GM18502 (cell line): ENCODE data around the gene RALGAPA2.

Experiments
- ATAC-seq: cut with Tn5 transposase; IDR thresholded peaks from one replicate; pipeline ENCODE4 v1.9.1; 2021; ENCODE audit warnings: mild to moderate bottlenecking; ENCODE audit not compliant: unreplicated experiment, poor library complexity

The RALGAPA2 gene

GRCh38 chr20:20505554-20505953 is 206.9 kb downstream of the RALGAPA2 start:
- ATAC-seq, result no peak

GRCh38 chr20:20503777-20504530 is 208.5 kb downstream of the RALGAPA2 start:
- no peak for ATAC-seq

DNA sequence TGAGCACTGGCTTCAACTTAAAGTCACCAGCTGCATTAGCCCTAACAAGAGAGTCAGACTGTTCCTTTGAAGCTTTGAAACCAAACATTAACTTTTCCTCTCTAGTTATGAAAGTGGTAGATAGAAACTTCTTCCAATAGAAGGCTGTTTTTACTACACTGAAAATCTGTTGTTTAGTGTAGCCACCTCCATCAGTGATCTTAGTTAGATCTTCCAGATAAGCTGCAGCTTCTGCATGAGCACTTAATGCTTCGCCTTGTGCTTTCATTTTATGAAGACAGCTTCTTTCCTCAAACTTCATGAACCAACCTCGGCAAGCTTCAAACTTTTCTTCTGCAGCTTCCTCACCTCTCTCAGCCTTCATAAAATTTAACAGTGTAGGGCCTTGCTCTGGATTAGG is 211.3 kb downstream of the RALGAPA2 start:
- ATAC-seq, result no peak

DNA sequence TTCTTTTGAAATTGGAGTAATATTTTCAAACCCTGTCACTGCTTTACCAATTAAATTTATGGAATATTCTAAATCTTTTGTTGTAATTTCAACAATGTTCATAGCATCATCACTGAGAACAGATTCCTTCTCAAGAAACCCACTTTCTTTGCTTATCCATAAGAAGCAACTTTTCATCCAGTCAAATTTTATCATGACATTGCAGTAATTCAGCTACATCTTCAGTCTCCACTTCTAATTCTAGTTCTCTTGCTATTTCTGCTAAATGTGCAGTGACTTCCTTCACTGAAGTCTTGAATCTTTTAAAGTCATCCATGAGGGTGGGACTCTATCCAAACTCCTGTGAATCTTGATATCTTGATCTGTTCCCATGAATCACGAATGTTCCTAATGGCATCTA is 212.1 kb downstream of the RALGAPA2 start:
- ATAC-seq, result no peak

GRCh38 chr20:20499439-20499838 is 213.0 kb downstream of the RALGAPA2 start:
- no peak for ATAC-seq

DNA sequence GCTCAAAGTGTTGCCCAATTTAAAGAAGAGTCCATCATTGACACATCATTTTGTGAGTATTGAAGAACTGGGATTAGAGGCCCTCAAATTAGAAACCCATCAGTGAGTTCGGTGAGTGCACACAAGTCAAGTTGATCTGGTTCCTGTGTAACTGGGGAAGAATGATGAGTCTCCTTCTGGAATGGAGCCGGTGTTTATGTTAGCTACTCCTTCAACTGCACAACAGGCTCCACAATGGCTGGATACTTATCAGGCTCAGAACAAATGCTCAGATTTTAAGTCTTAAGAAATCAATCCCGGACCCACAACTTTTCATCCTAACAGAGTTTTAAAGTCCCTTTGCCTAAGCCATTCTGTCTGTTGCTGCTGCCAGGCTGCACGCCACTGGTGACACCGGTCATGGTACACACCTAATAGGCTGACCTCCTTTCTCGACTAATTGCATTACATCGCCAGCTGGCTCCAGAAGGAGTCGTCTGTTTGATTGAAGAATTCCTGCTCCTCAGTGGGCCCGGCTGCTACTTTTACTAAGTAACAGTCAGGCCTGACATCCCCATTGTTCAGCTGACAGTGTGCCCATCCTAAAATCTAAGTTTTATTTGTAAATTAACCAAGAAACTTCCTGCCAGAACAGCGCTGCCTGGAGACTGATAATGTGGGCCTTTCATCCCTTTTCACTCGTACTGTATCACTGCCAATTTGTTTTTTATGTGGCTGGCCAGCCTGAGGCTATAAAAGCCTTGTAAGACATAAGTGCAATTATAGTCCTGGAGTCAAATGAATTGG is 214.2 kb downstream of the RALGAPA2 start:
- no peak for ATAC-seq

GRCh38 chr20:20497242-20497978 is 215.0 kb downstream of the RALGAPA2 start:
- no peak for ATAC-seq

DNA sequence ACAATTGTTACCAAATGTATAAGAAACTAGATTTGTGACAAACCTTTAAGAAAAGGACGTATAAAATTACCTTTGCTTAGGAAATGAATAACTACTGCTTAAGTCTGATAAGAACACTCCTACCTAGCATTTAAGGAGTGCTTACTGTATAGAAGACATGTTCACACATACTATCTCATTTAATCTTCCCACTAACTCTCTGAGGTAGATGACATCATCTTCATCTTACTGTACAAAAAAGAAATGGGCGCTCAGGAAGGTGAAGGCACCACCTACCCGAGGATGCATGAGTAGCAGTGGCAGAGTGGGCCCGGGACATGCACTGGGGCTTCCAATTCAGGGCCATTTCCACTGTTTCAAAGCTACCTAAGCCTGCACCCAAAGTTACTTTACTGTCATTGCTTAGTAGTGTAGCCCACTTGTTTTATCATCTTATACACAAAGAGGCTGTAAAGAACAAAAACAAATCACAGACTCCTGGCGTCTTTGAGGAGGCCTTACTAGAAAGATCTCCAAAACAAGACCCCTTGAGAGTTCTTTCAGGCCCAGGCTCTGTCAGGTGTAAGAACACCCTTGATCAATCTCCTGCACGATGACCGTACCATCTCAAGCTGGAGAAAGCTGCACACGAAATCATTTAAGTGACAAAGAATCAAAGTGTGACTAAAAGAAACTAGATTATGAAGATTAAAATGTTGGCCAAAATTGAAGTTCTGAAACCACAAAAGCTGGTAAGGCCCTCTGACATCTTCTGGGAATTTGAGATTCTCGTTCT is 216.5 kb downstream of the RALGAPA2 start:
- ATAC-seq, result no peak

GRCh38 chr20:20493701-20494100 is 218.7 kb downstream of the RALGAPA2 start:
- ATAC-seq, result no peak

- ATAC-seq, result no peak
Observed at GRCh38 chr20:20492521-20493332, 219.7 kb downstream of the RALGAPA2 start.

DNA sequence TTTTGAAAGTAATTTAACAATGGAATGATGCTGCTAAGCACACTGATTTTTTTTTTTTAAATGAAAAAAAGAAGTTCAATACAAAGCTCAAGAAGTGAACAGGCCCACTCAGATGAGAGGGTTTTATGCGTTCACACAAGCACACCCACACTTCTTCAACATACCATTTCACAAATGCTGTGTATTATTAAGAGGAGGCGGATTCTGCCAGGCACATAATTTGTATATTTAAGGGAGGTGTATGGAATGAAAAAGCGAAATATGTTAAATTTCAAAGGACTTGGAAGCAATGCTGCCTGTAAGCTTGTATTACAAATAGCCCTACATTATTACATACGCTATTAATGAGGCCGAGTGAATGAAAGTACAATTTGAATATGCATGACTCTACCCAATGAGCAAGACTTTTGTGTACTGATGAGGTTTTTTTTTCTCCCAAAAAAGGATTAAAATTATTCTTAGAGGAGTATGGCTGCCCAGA is 220.6 kb downstream of the RALGAPA2 start:
- no peak for ATAC-seq

- no peak for ATAC-seq
Observed at GRCh38 chr20:20491110-20491783, 221.2 kb downstream of the RALGAPA2 start.

DNA sequence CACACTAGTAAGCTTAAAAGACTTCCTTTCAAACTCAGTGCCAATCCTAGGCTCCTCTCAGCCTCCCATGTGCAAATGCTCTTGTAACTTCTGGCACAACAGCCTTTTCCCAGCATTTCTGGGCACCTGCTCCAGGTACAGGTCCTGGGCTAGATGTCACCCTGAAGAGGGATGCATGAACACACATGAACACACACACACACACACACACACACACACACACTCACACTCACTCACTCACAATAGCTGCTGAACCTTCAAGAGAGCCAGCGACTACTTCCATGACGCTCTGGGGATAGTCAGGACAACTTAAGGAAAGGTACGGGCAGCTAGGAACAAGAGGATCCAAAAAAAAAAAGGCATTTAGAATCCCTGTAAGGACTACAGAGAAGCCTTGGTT is 221.8 kb downstream of the RALGAPA2 start:
- ATAC-seq, result no peak

DNA sequence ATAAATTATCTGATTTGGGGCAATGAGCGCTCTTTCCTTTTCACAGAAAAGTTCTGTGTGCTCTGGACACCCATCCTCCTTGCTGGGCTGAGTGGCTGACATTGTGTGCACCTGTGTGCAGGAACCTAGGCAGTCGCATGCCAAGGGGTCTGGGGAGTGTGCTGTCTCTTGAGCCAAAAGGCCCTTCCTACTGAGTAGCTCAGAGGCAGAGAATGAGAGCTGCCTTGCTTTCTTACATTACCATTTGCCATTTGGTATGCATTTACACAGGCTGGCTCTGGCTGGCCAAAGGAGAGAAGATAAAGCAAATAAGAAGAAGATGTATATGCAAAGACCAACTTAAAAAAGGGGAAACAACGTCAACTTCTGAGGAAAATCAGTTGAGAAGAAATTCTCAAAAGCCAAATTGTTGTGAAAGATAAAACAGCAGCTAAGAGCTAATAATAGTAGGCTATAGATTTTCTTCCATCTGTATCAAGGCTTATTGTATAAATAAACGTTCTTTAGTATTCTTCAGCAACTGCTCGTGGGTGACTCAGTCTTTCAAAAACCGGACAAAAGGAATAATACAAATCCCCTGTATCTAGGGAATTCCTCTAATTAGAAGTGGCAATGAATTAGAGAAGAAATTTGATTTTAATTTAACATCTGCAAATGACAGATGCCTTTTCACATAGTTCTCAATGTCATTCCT is 222.6 kb downstream of the RALGAPA2 start:
- ATAC-seq, result peak; percentile 52

- peak; percentile 98 for ATAC-seq
Observed at GRCh38 chr20:20489054-20489453, 223.4 kb downstream of the RALGAPA2 start.

DNA sequence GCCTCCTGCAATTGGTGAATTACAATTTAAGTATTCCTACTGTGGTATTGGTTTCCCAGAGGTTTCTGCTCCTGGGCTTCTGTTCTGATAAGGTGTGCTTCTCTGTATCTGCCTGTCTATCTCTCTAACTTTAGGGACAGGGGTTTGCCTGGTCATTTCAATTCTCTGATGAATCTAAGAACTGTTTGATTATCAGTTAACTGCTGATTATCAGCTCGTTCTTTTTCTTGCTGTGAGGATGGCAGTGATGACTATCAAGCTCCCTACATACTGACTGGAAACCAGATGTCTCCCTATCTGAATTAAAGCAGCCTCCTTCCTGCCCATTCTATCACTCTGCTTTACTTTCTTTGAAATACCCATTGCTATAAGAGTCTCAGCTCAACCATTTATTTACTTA is 224.1 kb downstream of the RALGAPA2 start:
- no peak for ATAC-seq

GRCh38 chr20:20487811-20488210 is 224.6 kb downstream of the RALGAPA2 start:
- ATAC-seq, result no peak

GRCh38 chr20:20483328-20483727 is 229.1 kb downstream of the RALGAPA2 start:
- no peak for ATAC-seq
